Left lung (tissue), 10 donors: ENCODE results near the gene KDM2A. TPM values are rescaled to one million over a fixed set of nuclear protein-coding genes. Genes with fewer than 3 reads are reported as not detected.
A peak's percentile ranks its signal among the peaks of the same experiment; 100 is the strongest.

Source experiments
- ATAC-seq: fragments of 200-7000 bp; cut with Tn5 transposase; one replicate; pipeline ENCODE4 v1.9.1; 2020; ENCODE audit warnings: moderate library complexity
- DNase-seq, 4 donors: peaks; one replicate each; pipeline ENCODE4 v3.0.0-alpha.2; 2013 to 2020
- H3K27ac ChIP-seq, 2 donors: fragments of 200-600 bp; sonication (generic) in 1 of 2; one replicate each; pipeline versions ENCODE4 v1.5.0 to v1.8.0; 2020 to 2021
- H3K27me3 ChIP-seq, 2 donors: fragments of 200-600 bp; sonication (generic) in 1 of 2; one replicate each; pipeline versions ENCODE4 v1.5.0 to v1.8.0; 2020 to 2021
- H3K36me3 ChIP-seq, 2 donors: fragments of 200-600 bp; sonication (generic) in 1 of 2; one replicate each; pipeline versions ENCODE4 v1.5.0 to v1.8.0; 2020 to 2021
- H3K4me1 ChIP-seq, 2 donors: fragments of 200-600 bp; one replicate each; pipeline ENCODE4 v1.8.0; 2021
- H3K4me3 ChIP-seq, 2 donors: fragments of 200-600 bp; sonication (generic) in 1 of 2; one replicate each; pipeline versions ENCODE4 v1.5.0 to v1.8.0; 2020 to 2021; ENCODE audit warnings: mild to moderate bottlenecking in 1 of 2
- H3K9me3 ChIP-seq, 2 donors: fragments of 200-600 bp; sonication (generic) in 1 of 2; one replicate each; pipeline versions ENCODE4 v1.5.0 to v1.8.0; 2020 to 2021
- CTCF ChIP-seq, 2 donors: fragments of 200-600 bp; sonication (generic) in 1 of 2; IDR thresholded peaks; one replicate each; pipeline versions ENCODE4 v1.5.0 to v1.8.0; 2021; ENCODE audit warnings: antibody characterized with exemption in 2 of 2
- intact Hi-C, 2 donors: fragments of 100-400 bp; cut with DNase I; formaldehyde crosslinking; loops; one replicate each; pipeline versions ENCODE4 v1.11.2 to v1.14.2; 2022
- polyA plus RNA-seq, 6 donors: library from polyadenylated mRNA; unstranded; fragments of 120-200 nt; gene quantifications; one replicate each; pipeline ENCODE4 v1.2.1, GENCODE V29; 2013; ENCODE audit not compliant: insufficient read length in 6 of 6
- total RNA-seq, 2 donors: library from RNA; stranded (reverse); fragmentation: NEBNext Ultra II Directional; extraction: Animal tissue kit (Norgen Biotek cat#: 25700); gene quantifications; one replicate each; pipeline ENCODE4 v1.2.1, GENCODE V29; 2021
- donor health status: DM: no; HTN: yes; CAD: no.
- donor health status: DM: no; HTN: no; CAD: no.

Gene KDM2A
- total and polyA plus RNA-seq, 8 donors = 71.0 to 87.0 (median 80.3) TPM

GRCh38 chr11:67267188-67268080 is 148.4 kb downstream of the KDM2A start:
- Histone ChIP-seq H3K36me3 (peaks cover 0 to 26% of the 10 kb centered on the region in 2 donors), H3K9me3 (no peaks in the 10 kb centered on the region), H3K27me3 (no peaks in the 10 kb centered on the region), H3K4me3 (peak overlapping the region; percentile 76 to 89), H3K27ac (peak overlapping the region; percentile 86 to 100), H3K4me1 (peaks cover 58 to 79% of the 10 kb centered on the region in 2 donors)
- intact Hi-C loops = no loop called here
- DNase-seq (peak in 2 of 4 donors; percentile 57 to 82), ATAC-seq (peak; percentile 3)
- no peak for TF ChIP-seq CTCF (IDR thresholded peaks at IDR 0.05)

- peaks cover 0 to 30% of the 10 kb centered on the region in 2 donors for H3K36me3 ChIP-seq
- no peak for ATAC-seq
- H3K4me3 ChIP-seq = peak overlapping the region; percentile 76 to 89
- H3K27ac ChIP-seq = peak overlapping the region; percentile 86 to 100
- peak in 1 of 4 donors; percentile 42 for DNase-seq
- peaks cover 54 to 79% of the 10 kb centered on the region in 2 donors for H3K4me1 ChIP-seq
- intact Hi-C loops = no loop called here
- H3K9me3 ChIP-seq = no peaks in the 10 kb centered on the region
- no peaks in the 10 kb centered on the region for H3K27me3 ChIP-seq
- no peak for TF ChIP-seq CTCF (IDR thresholded peaks at IDR 0.05)
These were observed 149.3 kb downstream of the KDM2A start for GRCh38 chr11:67268081-67268961.

GRCh38 chr11:67268962-67269268 is 149.9 kb downstream of the KDM2A start:
- H3K9me3 ChIP-seq = no peaks in the 10 kb centered on the region
- H3K27me3 ChIP-seq = no peaks in the 10 kb centered on the region
- ATAC-seq (no peak), DNase-seq (peak in 1 of 4 donors; percentile 63)
- peak overlapping the region; percentile 66 to 100 for H3K27ac ChIP-seq
- H3K4me3 ChIP-seq = peak overlapping the region in 1 of 2 donors; percentile 76
- peaks cover 54 to 79% of the 10 kb centered on the region in 2 donors for H3K4me1 ChIP-seq
- no peak for TF ChIP-seq CTCF (IDR thresholded peaks at IDR 0.05)
- H3K36me3 ChIP-seq = peaks cover 0 to 30% of the 10 kb centered on the region in 2 donors
- intact Hi-C loops = no loop called here

- Histone ChIP-seq H3K9me3 (no peaks in the 10 kb centered on the region), H3K27me3 (no peaks in the 10 kb centered on the region), H3K36me3 (peaks cover 0 to 31% of the 10 kb centered on the region in 2 donors), H3K27ac (peak overlapping the region; percentile 66 to 100), H3K4me1 (peaks cover 57 to 85% of the 10 kb centered on the region in 2 donors), H3K4me3 (peak overlapping the region in 1 of 2 donors; percentile 76)
- no peak for TF ChIP-seq CTCF (IDR thresholded peaks at IDR 0.05)
- DNase-seq (peak in 2 of 4 donors; percentile 36 to 82), ATAC-seq (no peak)
- intact Hi-C loops = no loop called here
These were observed 150.6 kb downstream of the KDM2A start for GRCh38 chr11:67269401-67270255.
